Epithelial cell of esophagus (primary cell): Measurements from ENCODE around the gene NRN1L.

Experiments
- DNase-seq: peaks from one replicate; pipeline ENCODE4 v3.0.0; 2010; ENCODE audit warnings: low read depth
- H3K4me3 ChIP-seq: 2 replicates; pipeline ENCODE4 v1.5.1; 2011; ENCODE audit warnings: mild to moderate bottlenecking, low read length, control low read depth
- CTCF ChIP-seq: IDR thresholded peaks from 2 replicates; pipeline ENCODE4 v1.5.1; 2011; ENCODE audit warnings: low read depth, mild to moderate bottlenecking, low read length, control low read depth, inconsistent platforms; ENCODE audit not compliant: insufficient read depth; ENCODE audit errors: missing control alignments

The NRN1L gene

GRCh38 chr16:67878232-67878631 is 6.5 kb upstream of the NRN1L start:
- TF ChIP-seq CTCF: no peak
- H3K4me3 ChIP-seq: no peak overlapping the region
- no peak for DNase-seq

GRCh38 chr16:67878846-67879245 is 5.8 kb upstream of the NRN1L start:
- DNase-seq: no peak
- TF ChIP-seq CTCF: no peak
- no peak overlapping the region for H3K4me3 ChIP-seq

GRCh38 chr16:67879462-67879861 is 5.2 kb upstream of the NRN1L start:
- DNase-seq: no peak
- TF ChIP-seq CTCF: no peak
- H3K4me3 ChIP-seq: no peak overlapping the region

GRCh38 chr16:67879936-67880335 is 4.7 kb upstream of the NRN1L start:
- no peak for DNase-seq
- no peak for TF ChIP-seq CTCF
- H3K4me3 ChIP-seq: no peak overlapping the region

- no peak for TF ChIP-seq CTCF
- no peak for DNase-seq
- H3K4me3 ChIP-seq: no peak overlapping the region
These were observed 4.1 kb upstream of the NRN1L start for GRCh38 chr16:67880584-67880983.

GRCh38 chr16:67881621-67882161 is 3.0 kb upstream of the NRN1L start:
- H3K4me3 ChIP-seq: no peak overlapping the region
- no peak for DNase-seq
- no peak for TF ChIP-seq CTCF

GRCh38 chr16:67882374-67883145 is 2.1 kb upstream of the NRN1L start:
- no peak for TF ChIP-seq CTCF
- DNase-seq: no peak
- no peak overlapping the region for H3K4me3 ChIP-seq
